Measurements from ENCODE around the gene HSBP1. TPM values are rescaled to one million over a fixed set of nuclear protein-coding genes. Genes with fewer than 3 reads are reported as not detected.

HSBP1 gene
- total and polyA plus RNA-seq, 2 of the 4 experiments (the other 2 are of a cell fraction) = 8.8 to 65.2 TPM

DNA sequence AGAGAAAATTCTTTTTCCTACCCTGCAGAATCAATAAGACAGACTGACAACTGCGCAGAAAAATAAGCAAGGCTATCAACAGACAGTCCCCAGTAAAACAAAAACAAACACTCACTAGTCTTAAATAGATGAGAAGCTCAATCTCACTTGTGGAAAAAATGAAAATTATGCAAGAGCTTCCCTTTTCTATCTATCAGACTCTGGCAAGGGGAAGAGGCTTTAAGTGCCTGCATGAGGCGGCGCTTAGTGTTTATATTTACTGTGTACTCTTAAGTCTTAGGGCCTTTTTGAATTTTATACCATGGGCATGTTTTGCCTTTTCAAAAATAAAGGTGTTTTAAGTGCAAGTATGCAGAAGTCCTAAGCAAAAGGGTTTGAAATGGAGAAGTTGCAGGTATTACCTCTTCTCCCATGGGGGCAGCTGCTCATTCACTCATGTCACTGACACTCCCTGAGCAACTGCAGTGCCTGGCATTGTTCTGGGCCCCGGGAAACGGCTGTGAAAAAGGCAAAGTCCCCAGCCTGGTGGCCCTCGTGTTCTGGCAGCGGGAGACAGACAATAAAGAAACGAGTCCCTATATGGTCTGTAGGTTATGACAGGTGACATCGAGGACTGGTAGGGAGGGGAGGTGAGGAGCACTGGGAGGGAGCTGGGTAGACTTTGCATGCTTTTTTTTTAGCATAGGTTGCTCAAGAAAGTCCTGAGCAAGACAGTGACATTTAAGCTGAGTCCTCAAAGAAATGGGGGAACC lies 35.2 kb downstream of the HSBP1 start:
- no peak overlapping the region for H2BK5ac ChIP-seq (ENCODE audit: low read depth, low read length, poor library complexity, severe bottlenecking)
- no peaks in the 10 kb centered on the region for H4K20me1 ChIP-seq (ENCODE audit: insufficient read depth, low read length)
- no peak overlapping the region for H3K4ac ChIP-seq (ENCODE audit: low read depth, low read length)
- H2BK15ac ChIP-seq (ENCODE audit: low read depth, low read length) = no peak overlapping the region
- ChIA-PET POLR2A (ENCODE audit: unreplicated experiment) (no interaction called here), CTCF (no interaction called here)
- dilution Hi-C loops (cut with HindIII; ENCODE audit: low sequenced_read_pairs, unreplicated experiment) = no loop called here
- H3K36me3 ChIP-seq (ENCODE audit: control insufficient read depth, insufficient read depth, low read length) = no peaks in the 10 kb centered on the region
- peaks cover 14% of the 10 kb centered on the region for H3K27me3 ChIP-seq (ENCODE audit: control insufficient read depth, insufficient read depth, low read length)
- H3K79me1 ChIP-seq (ENCODE audit: low read depth in 1 of 2, low read length in 2 of 2) = no peaks in the 10 kb centered on the region
- H2BK20ac ChIP-seq (ENCODE audit: low read depth, low read length) = no peak overlapping the region
- TF ChIP-seq MAZ (IDR thresholded peaks at IDR 0.05; ENCODE audit: borderline replicate concordance, low read depth, low read length) (no peak), SMC3 (IDR thresholded peaks at IDR 0.05; ENCODE audit: low read depth, low read length) (no peak), ELK1 (IDR thresholded peaks at IDR 0.05; ENCODE audit: borderline replicate concordance, low read depth, low read length) (no peak), RCOR1 (IDR thresholded peaks at IDR 0.05; ENCODE audit: insufficient replicate concordance, low read length) (no peak)
- H2AK5ac ChIP-seq (ENCODE audit: low read depth, low read length) = no peak overlapping the region
- H2AK9ac ChIP-seq (replicated peaks; ENCODE audit: low read depth, low read length, poor library complexity) = no peak overlapping the region
- no peak overlapping the region for H3K18ac ChIP-seq (ENCODE audit: low read depth, low read length)
- H3K23ac ChIP-seq (ENCODE audit: low read depth, low read length) = no peak overlapping the region
- no CpG with 5 or more reads among the region's 9 CpGs for WGBS, 2 experiments (ENCODE audit: extremely low coverage in 2 of 2, insufficient read length in 1 of 2)
- no peak overlapping the region for H2BK120ac ChIP-seq (ENCODE audit: low read depth, low read length)
- H2AFZ ChIP-seq (replicated peaks; ENCODE audit: low read length, poor library complexity) = peak overlapping the region; percentile 36
- no peak overlapping the region for H3K27ac ChIP-seq (ENCODE audit: insufficient read depth, low read length)
- no peak overlapping the region for H3K9ac ChIP-seq (ENCODE audit: low read depth, low read length)
- DNase-seq (no peak), ATAC-seq (ENCODE audit: low read depth) (no peak; the same call in 1 of the 2 replicates)
- H3K14ac ChIP-seq (replicated peaks; ENCODE audit: low read depth, low read length) = no peak overlapping the region
- H4K91ac ChIP-seq (ENCODE audit: insufficient read depth, low read depth, low read length) = no peak overlapping the region
- no peaks in the 10 kb centered on the region for H3K9me1 ChIP-seq (ENCODE audit: insufficient read depth, low read length)
- intact Hi-C loops (cut with micrococcal nuclease) = no loop called here
- no peak overlapping the region for H4K8ac ChIP-seq (ENCODE audit: low read depth in 2 of 2, low read length in 2 of 2)
- no peaks in the 10 kb centered on the region for H3K9me3 ChIP-seq (ENCODE audit: control insufficient read depth, insufficient read depth, low read length)
- H3K4me2 ChIP-seq (ENCODE audit: low read depth, low read length) = no peak overlapping the region
- H3K4me1 ChIP-seq (ENCODE audit: control insufficient read depth, insufficient read depth, low read length) = no peaks in the 10 kb centered on the region
- in situ Hi-C loops (cut with MboI; ENCODE audit: low sequenced_read_pairs) = no loop called here
- H3K56ac ChIP-seq (ENCODE audit: extremely low read depth, insufficient read depth, low read length) = no peak overlapping the region
- no peak overlapping the region for H3K4me3 ChIP-seq (ENCODE audit: insufficient read depth, low read depth, low read length)
- no peak overlapping the region for H4K5ac ChIP-seq (ENCODE audit: low read depth, low read length)
- no TSS peak for BruUV-seq (replicated peaks)
